ENCODE results near the gene PLEKHA7.

The PLEKHA7 gene

DNA sequence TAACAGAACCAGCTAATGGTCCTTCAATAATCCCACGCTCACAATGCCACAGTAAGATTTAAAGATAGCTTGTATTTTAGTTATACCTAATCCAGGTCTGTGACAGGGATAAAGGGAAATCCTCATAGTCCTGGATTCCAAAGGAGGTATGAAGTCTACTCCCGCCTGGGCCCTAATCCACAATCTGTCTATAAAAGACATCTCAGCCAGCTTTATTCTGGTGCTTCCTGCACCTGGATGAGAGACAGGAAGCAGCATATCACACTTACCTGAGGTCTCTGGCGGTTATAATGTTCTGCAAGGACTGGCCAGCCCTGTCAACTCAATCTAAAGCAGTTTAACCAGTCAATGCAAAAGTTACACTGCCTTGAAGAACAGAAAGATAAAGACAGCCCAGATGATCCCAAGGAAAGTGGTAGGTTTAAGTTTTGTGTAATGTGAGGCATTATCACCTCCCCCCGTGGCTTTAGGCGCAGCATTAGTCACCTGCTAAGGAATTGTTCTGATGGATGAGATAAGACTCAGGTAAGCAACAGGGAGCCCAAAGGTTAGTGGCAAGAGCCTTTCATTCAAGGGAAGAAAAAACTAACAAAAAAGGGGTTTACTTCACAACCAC is 57.6 kb downstream of the PLEKHA7 start:
- TF ChIP-seq, protein P1, sequence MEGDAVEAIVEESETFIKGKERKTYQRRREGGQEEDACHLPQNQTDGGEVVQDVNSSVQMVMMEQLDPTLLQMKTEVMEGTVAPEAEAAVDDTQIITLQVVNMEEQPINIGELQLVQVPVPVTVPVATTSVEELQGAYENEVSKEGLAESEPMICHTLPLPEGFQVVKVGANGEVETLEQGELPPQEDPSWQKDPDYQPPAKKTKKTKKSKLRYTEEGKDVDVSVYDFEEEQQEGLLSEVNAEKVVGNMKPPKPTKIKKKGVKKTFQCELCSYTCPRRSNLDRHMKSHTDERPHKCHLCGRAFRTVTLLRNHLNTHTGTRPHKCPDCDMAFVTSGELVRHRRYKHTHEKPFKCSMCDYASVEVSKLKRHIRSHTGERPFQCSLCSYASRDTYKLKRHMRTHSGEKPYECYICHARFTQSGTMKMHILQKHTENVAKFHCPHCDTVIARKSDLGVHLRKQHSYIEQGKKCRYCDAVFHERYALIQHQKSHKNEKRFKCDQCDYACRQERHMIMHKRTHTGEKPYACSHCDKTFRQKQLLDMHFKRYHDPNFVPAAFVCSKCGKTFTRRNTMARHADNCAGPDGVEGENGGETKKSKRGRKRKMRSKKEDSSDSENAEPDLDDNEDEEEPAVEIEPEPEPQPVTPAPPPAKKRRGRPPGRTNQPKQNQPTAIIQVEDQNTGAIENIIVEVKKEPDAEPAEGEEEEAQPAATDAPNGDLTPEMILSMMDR (IDR thresholded peaks at IDR 0.05; ENCODE audit: low read depth, low read length), result no peak
- peak; percentile 61 for DNase-seq

DNA sequence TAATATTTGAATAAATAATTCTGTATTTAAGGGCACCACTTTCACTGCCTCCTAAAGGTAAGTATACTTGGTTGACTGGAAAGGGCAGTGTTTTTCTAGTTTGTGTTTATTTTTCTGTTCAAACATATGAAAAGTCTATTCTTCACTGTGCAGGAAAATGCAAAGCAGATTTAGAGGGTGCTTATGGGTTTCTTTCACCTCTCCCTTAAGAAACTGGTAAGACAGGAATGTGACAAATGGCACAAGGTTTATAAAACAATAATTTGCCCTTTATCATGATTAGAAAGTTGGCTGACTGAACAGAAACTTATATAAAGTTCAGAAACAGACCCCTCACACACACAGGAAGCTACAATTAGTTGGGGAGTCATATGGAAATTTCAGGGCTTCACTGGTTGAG is 60.6 kb downstream of the PLEKHA7 start:
- DNase-seq, result no peak
- no peaks in the 10 kb centered on the region for H3K9me3 ChIP-seq (ENCODE audit: severe bottlenecking)
- no peak overlapping the region for H3K4me3 ChIP-seq (ENCODE audit: low read depth, low read length)
- H3K27ac ChIP-seq, result no peak overlapping the region
- no peaks in the 10 kb centered on the region for H3K36me3 ChIP-seq
- TF ChIP-seq, protein P1 (IDR thresholded peaks at IDR 0.05; ENCODE audit: low read depth, low read length), result no peak
- H3K27me3 ChIP-seq (ENCODE audit: insufficient read depth, low read depth, severe bottlenecking), result no peaks in the 10 kb centered on the region

More for the DNA sequence above, 57.6 kb downstream of the PLEKHA7 start:
- Histone ChIP-seq H3K27ac (no peak overlapping the region), H3K9me3 (ENCODE audit: severe bottlenecking) (no peaks in the 10 kb centered on the region), H3K27me3 (ENCODE audit: insufficient read depth, low read depth, severe bottlenecking) (no peaks in the 10 kb centered on the region), H3K36me3 (no peaks in the 10 kb centered on the region), H3K4me3 (ENCODE audit: low read depth, low read length) (no peak overlapping the region)

DNA sequence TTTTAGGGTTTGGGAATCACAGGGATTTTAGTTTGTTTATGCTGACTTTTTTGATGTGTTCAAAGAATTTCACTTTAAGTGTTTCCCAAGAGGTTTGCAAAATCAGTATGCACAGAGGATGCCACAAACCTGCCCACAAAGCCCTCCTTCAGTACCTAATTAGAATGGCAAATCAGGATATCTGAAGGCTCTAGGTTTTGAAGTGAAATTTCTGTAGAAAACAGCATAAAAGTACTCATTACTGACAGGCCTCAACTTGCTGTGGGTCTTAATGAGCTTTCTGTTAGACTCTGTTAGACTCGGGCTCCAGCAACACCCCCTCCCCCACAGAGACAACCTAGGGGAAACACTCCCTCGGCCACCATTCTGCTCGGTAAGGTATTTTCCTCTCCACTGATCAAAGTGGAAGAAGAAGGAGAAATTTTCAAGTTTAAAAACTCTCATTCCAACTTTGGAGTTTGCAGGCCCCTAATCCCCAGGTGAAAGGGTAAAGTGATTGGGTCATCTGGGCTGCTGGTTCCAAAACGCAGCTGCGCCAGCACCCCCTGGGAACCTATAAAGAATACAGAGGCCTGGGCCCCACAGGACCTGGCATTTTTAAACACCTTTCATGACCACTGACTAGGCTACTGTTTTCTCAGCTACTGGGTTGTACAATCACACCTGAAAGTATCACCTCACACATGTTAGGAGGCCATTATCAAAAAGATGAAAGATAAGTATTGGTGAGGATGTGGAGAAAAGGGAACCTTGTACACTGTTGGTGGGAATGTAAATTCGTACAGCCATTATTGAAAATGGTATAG is 67.5 kb downstream of the PLEKHA7 start:
- Histone ChIP-seq H3K9me3 (ENCODE audit: severe bottlenecking) (no peaks in the 10 kb centered on the region), H3K36me3 (no peaks in the 10 kb centered on the region), H3K27ac (peak overlapping the region; percentile 44), H3K4me3 (ENCODE audit: low read depth, low read length) (no peak overlapping the region), H3K27me3 (ENCODE audit: insufficient read depth, low read depth, severe bottlenecking) (no peaks in the 10 kb centered on the region)
- DNase-seq, result peak; percentile 51
- TF ChIP-seq, protein P1 (IDR thresholded peaks at IDR 0.05; ENCODE audit: low read depth, low read length), result no peak

DNA sequence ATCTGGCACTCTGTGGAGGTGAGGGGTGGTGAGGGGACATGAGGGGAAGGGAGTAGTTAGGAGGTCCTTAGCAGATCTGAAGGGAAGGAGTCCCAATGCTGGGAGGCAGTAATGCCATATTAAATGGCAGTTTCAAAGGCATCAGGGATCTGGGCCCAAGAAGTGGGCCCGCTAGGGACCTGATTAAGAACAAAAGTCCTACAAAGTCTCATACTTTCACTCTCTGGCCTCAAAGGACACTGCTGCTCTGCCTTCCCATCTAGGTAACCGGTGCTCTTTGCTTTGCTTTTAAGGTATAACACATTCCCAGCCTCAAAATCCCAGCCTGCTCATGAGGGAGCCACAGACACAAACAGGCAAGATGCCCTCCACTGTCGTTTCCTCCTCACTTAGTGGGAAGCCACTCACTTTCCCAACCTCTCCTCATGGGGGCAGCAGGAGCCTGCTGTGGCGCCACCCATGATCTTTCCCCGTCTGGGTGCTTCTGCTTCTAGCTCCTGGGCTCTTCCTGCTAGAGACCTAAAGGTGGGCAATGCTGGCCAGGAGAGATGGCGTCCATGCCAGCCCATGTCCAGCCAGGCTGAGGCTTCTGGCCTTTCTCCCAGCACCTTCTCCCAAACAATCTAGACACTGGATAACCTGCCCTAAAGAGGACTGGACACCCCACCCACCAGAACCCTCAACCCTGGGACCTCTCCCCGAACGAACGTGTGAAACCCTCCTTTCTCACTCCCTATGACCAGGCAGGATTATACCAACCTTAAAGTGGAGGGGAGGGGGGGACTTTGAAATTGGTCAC is 68.3 kb downstream of the PLEKHA7 start:
- DNase-seq, result peak; percentile 82
- TF ChIP-seq, protein P1 (IDR thresholded peaks at IDR 0.05; ENCODE audit: low read depth, low read length), result peak; percentile 95
- Histone ChIP-seq H3K27ac (peak overlapping the region; percentile 44), H3K4me3 (ENCODE audit: low read depth, low read length) (no peak overlapping the region), H3K9me3 (ENCODE audit: severe bottlenecking) (no peaks in the 10 kb centered on the region), H3K27me3 (ENCODE audit: insufficient read depth, low read depth, severe bottlenecking) (no peaks in the 10 kb centered on the region), H3K36me3 (no peaks in the 10 kb centered on the region; the same call in 1 of the 2 replicates)

DNA sequence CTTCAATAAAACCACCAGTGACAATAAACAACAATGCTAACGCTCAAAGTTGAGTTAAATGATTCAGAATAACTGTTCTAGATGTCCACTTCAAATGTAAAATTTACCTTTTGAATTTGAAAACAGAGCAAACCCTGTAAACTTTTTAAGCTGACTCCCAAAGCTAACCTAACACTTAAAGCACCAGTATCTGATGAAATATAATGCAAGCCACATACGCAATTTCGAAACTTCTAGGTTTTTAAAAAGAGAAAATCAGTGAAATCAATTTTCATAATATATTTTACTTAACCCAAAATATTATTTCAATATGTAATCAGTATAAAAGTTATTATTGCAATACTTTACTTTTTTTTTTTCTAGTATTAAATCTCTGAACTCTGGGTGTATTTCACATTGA is 71.3 kb downstream of the PLEKHA7 start:
- DNase-seq, result no peak
- Histone ChIP-seq H3K27me3 (ENCODE audit: insufficient read depth, low read depth, severe bottlenecking) (no peaks in the 10 kb centered on the region), H3K9me3 (ENCODE audit: severe bottlenecking) (no peaks in the 10 kb centered on the region), H3K4me3 (ENCODE audit: low read depth, low read length) (no peak overlapping the region), H3K27ac (no peak overlapping the region), H3K36me3 (no peaks in the 10 kb centered on the region; the same call in 1 of the 2 replicates)
- TF ChIP-seq, protein P1 (IDR thresholded peaks at IDR 0.05; ENCODE audit: low read depth, low read length), result no peak

Measured in WERI-Rb-1 (cell line).